DND-41 (cell line): Measurements from ENCODE around the gene TMC2.

Experiments used
- ATAC-seq: fragments of 200-7000 bp; cut with Tn5 transposase; 3 replicates; pipeline ENCODE4 v1.9.1; 2021; ENCODE audit warnings: low read depth; ENCODE audit not compliant: insufficient read depth
- DNase-seq: peaks from one replicate; pipeline ENCODE4 v3.0.0-alpha.2; 2020
- H2AFZ ChIP-seq: 2 replicates; pipeline ENCODE4 v1.6.0; 2012; ENCODE audit warnings: low read depth, low read length
- H3K27ac ChIP-seq: 2 replicates; pipeline ENCODE4 v1.5.1; 2012; ENCODE audit warnings: low read length, inconsistent platforms
- H3K27me3 ChIP-seq: fragments of 200-600 bp; sonication (generic); 2 replicates; pipeline ENCODE4 v1.6.0; 2012; ENCODE audit warnings: low read length, mild to moderate bottlenecking, inconsistent platforms; ENCODE audit not compliant: insufficient read depth, poor library complexity
- H3K36me3 ChIP-seq: 2 replicates; pipeline ENCODE4 v1.5.1; 2012; ENCODE audit warnings: low read length, inconsistent platforms; ENCODE audit not compliant: insufficient read depth
- H3K4me1 ChIP-seq: 2 replicates; pipeline ENCODE4 v1.5.1; 2012; ENCODE audit warnings: mild to moderate bottlenecking, low read length; ENCODE audit not compliant: insufficient read depth
- H3K4me2 ChIP-seq: 2 replicates; pipeline ENCODE4 v1.6.0; 2012; ENCODE audit warnings: mild to moderate bottlenecking, moderate library complexity, low read length, inconsistent platforms; ENCODE audit not compliant: insufficient read depth
- H3K4me3 ChIP-seq, 2 experiments: fragments of 200-600 bp in 1 of 2; shearing (Covaris generic) in 1 of 2; 2 replicates each; pipeline ENCODE4 v1.5.1; 2012 to 2016; ENCODE audit warnings: inconsistent platforms in 2 of 2, low read length in 2 of 2, mild to moderate bottlenecking in 2 of 2, low read depth in 1 of 2, moderate library complexity in 1 of 2
- H3K79me2 ChIP-seq: 2 replicates; pipeline ENCODE4 v1.6.0; 2012; ENCODE audit warnings: low read length, inconsistent platforms; ENCODE audit not compliant: insufficient read depth
- H3K9ac ChIP-seq: 2 replicates; pipeline ENCODE4 v1.6.0; 2012; ENCODE audit warnings: low read depth, mild to moderate bottlenecking, inconsistent platforms, low read length, moderate library complexity
- H3K9me3 ChIP-seq: 2 replicates; pipeline ENCODE4 v1.5.1; 2012; ENCODE audit warnings: low read length, moderate library complexity, mild to moderate bottlenecking, inconsistent platforms; ENCODE audit not compliant: insufficient read depth, severe bottlenecking
- H4K20me1 ChIP-seq: 2 replicates; pipeline ENCODE4 v1.6.0; 2012; ENCODE audit warnings: low read length; ENCODE audit not compliant: insufficient read depth
- CTCF ChIP-seq: IDR thresholded peaks from 2 replicates; pipeline ENCODE4 v1.5.1; 2012; ENCODE audit warnings: borderline replicate concordance, low read length, moderate library complexity, mild to moderate bottlenecking; ENCODE audit not compliant: poor library complexity, severe bottlenecking; ENCODE audit errors: extremely low read depth
- EZH2 ChIP-seq: IDR thresholded peaks from 3 replicates; pipeline ENCODE4 v1.6.1; 2012; ENCODE audit warnings: borderline replicate concordance, low read depth, mild to moderate bottlenecking, moderate library complexity, low read length, inconsistent platforms; ENCODE audit not compliant: severe bottlenecking

TMC2 gene

GRCh38 chr20:2507875-2508630 is 28.3 kb upstream of the TMC2 start:
- Histone ChIP-seq H3K4me3 (peak overlapping the region; percentile 61 to 89), H3K36me3 (no peaks in the 10 kb centered on the region), H3K4me2 (peak overlapping the region; percentile 96), H3K27me3 (no peaks in the 10 kb centered on the region), H3K9ac (peak overlapping the region; percentile 79), H4K20me1 (no peaks in the 10 kb centered on the region), H3K27ac (peak overlapping the region; percentile 98), H3K79me2 (peaks cover 19% of the 10 kb centered on the region), H3K9me3 (no peaks in the 10 kb centered on the region), H2AFZ (peak overlapping the region; percentile 100), H3K4me1 (peaks cover 23% of the 10 kb centered on the region)
- ATAC-seq: peak; percentile 1; the same call in 1 of the 3 replicates
- TF ChIP-seq EZH2 (no peak), CTCF (no peak)
- no peak for DNase-seq

- ATAC-seq: peak; percentile 95
Measured at GRCh38 chr20:2508631-2509467, 27.5 kb upstream of the TMC2 start, which contains the start of gene ZNF343. ZNF343 (minus strand) TSS chr20:2508915; CDS start chr20:2493895, 15,020 bp downstream.

GRCh38 chr20:2509468-2509781 is 26.9 kb upstream of the TMC2 start:
- H3K79me2 ChIP-seq: peaks cover 19% of the 10 kb centered on the region
- H3K4me1 ChIP-seq: peaks cover 23% of the 10 kb centered on the region
- no peak for ATAC-seq
- TF ChIP-seq CTCF (no peak), EZH2 (no peak)
- no peaks in the 10 kb centered on the region for H3K9me3 ChIP-seq
- peak overlapping the region; percentile 96 for H3K4me2 ChIP-seq
- peak overlapping the region; percentile 98 for H3K27ac ChIP-seq
- H3K4me3 ChIP-seq: peak overlapping the region; percentile 61 to 89
- H3K36me3 ChIP-seq: no peaks in the 10 kb centered on the region
- peak overlapping the region; percentile 79 for H3K9ac ChIP-seq
- H3K27me3 ChIP-seq: peaks cover 10% of the 10 kb centered on the region
- DNase-seq: no peak
- H4K20me1 ChIP-seq: no peaks in the 10 kb centered on the region
- peak overlapping the region; percentile 100 for H2AFZ ChIP-seq

More at GRCh38 chr20:2508631-2509467, 27.5 kb upstream of the TMC2 start, which contains the start of gene ZNF343:
- Histone ChIP-seq H3K9me3 (no peaks in the 10 kb centered on the region), H3K27ac (peak within 1 kb of the TSS; percentile 98), H3K4me2 (peak within 1 kb of the TSS; percentile 96), H2AFZ (peak within 1 kb of the TSS; percentile 100), H3K27me3 (peaks cover 6% of the 10 kb centered on the region), H3K4me3 (peak within 1 kb of the TSS; percentile 61 to 89), H3K4me1 (peaks cover 23% of the 10 kb centered on the region), H3K9ac (peak within 1 kb of the TSS; percentile 79), H4K20me1 (no peaks in the 10 kb centered on the region), H3K36me3 (no peaks in the 10 kb centered on the region), H3K79me2 (peaks cover 19% of the 10 kb centered on the region)
- TF ChIP-seq EZH2 (no peak), CTCF (no peak)
- DNase-seq: peak; percentile 84
